Measurements from ENCODE around the gene CNN1.
"Not testable (repeated sequence)": the region's sequence is repeated elsewhere in the genome, so short reads cannot be mapped to it uniquely, and the experiment has no call there.

CNN1 gene

GRCh38 chr19:11594084-11594483, 55.4 kb downstream of the CNN1 start:
- DNase-seq (ENCODE audit: low read depth) = no peak
- H3K4me3 ChIP-seq (replicated peaks; ENCODE audit: low read depth, low read length) = no peak overlapping the region
- no peak for TF ChIP-seq CTCF (IDR thresholded peaks at IDR 0.05; ENCODE audit: low read length, missing control alignments)

- no peak overlapping the region for H3K4me3 ChIP-seq (replicated peaks; ENCODE audit: low read depth, low read length)
- DNase-seq (ENCODE audit: low read depth) = no peak
Observed at GRCh38 chr19:11596156-11596555, 57.5 kb downstream of the CNN1 start.

GRCh38 chr19:11597202-11598102, 58.8 kb downstream of the CNN1 start, which contains the start of gene ZNF627:
Gene ZNF627 (plus strand): TSS chr19:11597483. CDS start chr19:11597628, 145 bp downstream.
- peak within 1 kb of the TSS; percentile 94 for H3K4me3 ChIP-seq (replicated peaks; ENCODE audit: low read depth, low read length)
- DNase-seq (ENCODE audit: low read depth) = peak; percentile 98
- TF ChIP-seq CTCF (IDR thresholded peaks at IDR 0.05; ENCODE audit: low read length, missing control alignments) = peak; percentile 4

More at GRCh38 chr19:11596156-11596555, 57.5 kb downstream of the CNN1 start:
- no peak for TF ChIP-seq CTCF (IDR thresholded peaks at IDR 0.05; ENCODE audit: low read length, missing control alignments)

- H3K4me3 ChIP-seq (replicated peaks; ENCODE audit: low read depth, low read length) = peak overlapping the region; percentile 94
- peak; percentile 42 for DNase-seq (ENCODE audit: low read depth)
Observed at GRCh38 chr19:11598103-11598483, 59.4 kb downstream of the CNN1 start.

GRCh38 chr19:11598746-11599145, 60.1 kb downstream of the CNN1 start:
- no peak for DNase-seq (ENCODE audit: low read depth)
- peak overlapping the region; percentile 94 for H3K4me3 ChIP-seq (replicated peaks; ENCODE audit: low read depth, low read length)
- no peak for TF ChIP-seq CTCF (IDR thresholded peaks at IDR 0.05; ENCODE audit: low read length, missing control alignments)

More at GRCh38 chr19:11598103-11598483, 59.4 kb downstream of the CNN1 start:
- TF ChIP-seq CTCF (IDR thresholded peaks at IDR 0.05; ENCODE audit: low read length, missing control alignments) = no peak

GRCh38 chr19:11599704-11600103, 61.1 kb downstream of the CNN1 start:
- DNase-seq (ENCODE audit: low read depth); H3K4me3 ChIP-seq (replicated peaks; ENCODE audit: low read depth, low read length): not testable (repeated sequence)

Data from fibroblast of pulmonary artery (primary cell).